GM21423 (cell line): ENCODE results near the gene FAM187B.
A peak's percentile ranks its signal among the peaks of the same experiment; 100 is the strongest.
"Not testable (repeated sequence)": the region's sequence is repeated elsewhere in the genome, so short reads cannot be mapped to it uniquely, and the experiment has no call there.

Source experiments
- ATAC-seq: cut with Tn5 transposase; IDR thresholded peaks from one replicate; pipeline ENCODE4 v1.9.1; 2021; ENCODE audit warnings: mild to moderate bottlenecking, moderate library complexity; ENCODE audit not compliant: unreplicated experiment

The FAM187B gene

DNA sequence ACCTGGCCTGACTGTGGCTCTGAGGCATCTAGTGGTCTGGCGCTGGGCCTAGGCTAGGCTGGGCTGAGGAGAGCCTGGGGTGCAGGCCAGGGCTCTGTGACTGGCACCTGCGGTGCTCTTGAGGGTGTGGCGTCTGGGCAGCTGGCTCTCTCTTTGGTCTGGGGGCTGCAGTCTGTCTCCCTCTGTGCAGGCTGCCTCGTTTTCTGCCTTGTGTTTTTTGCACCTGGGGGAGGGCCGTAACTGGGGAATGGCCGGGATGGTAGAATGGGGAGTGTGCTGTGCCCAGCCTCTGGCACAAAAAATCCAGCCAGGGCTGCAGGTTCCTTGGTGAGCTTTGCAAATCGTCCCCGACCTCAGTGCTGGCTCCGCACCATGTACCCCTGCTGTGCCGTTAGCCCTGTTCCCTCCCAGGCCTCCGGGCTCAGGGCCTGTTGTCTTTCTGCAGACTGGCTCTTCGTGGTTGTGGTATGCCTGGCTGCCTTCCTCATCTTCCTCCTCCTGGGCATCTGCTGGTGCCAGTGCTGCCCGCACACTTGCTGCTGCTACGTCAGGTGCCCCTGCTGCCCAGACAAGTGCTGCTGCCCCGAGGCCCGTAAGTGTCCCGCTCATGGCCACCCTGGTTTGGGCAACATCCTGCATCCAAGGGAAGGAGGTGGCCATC lies 33.7 kb upstream of the FAM187B start:
- ATAC-seq: no peak

DNA sequence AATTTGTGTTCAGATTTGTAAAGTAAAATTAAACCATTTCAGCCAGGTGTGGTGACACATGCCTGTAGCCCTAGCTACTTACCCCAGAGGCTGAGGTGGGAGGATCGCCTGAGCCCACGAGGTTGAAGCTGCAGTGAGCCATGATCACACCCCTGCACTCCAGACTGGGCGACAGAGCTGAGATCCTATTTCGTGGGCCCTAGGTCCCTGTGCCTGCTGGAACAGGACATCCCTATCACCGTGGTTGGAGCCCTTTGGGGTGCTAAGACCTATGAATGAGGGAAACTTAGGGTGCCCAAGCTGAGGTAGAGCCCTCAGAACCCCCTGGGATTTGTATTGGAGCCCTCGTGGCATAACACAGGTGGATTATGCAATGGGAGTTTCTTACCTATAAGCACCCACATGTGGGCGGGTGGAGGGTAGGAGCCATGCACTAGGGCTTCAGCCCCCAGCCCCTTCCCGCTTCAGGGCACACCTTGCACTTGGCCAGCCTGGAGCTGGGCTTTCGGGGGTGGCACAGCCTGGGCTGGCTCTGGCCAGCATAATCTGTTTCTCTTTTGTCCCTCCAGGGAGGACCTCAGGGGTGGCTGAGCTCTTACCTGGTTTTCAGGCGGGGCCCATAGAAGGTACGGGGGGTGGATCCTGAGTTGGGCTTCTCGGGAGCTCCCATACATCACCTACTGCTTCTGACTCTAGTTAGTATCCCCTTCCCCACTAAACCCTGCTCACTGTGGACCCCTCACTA lies 33.0 kb upstream of the FAM187B start:
- ATAC-seq: no peak

- ATAC-seq: no peak
Measured at GRCh38 chr19:35260694-35261304, 32.3 kb upstream of the FAM187B start.

DNA sequence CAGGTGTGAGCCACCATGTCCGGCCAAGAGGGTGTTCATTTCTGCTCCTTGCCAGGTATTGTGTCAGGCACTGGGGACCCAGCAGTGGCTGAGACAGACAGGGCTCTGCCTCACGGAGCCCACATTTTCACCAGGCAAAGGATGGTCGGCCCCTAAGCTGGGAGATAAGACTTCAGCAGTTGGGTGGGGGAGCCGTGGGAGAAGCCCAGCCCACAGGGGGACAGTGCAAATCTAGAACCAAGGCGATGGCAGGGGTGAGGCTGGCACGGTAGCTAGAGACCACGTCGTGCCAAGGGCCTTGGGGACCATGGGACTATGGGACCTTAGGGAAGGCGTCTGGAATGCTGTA lies 28.5 kb upstream of the FAM187B start:
- ATAC-seq: no peak

- ATAC-seq: no peak
Measured at GRCh38 chr19:35256566-35256965, 28.0 kb upstream of the FAM187B start.

- ATAC-seq: no peak
Measured at GRCh38 chr19:35254341-35255297, 26.1 kb upstream of the FAM187B start.

DNA sequence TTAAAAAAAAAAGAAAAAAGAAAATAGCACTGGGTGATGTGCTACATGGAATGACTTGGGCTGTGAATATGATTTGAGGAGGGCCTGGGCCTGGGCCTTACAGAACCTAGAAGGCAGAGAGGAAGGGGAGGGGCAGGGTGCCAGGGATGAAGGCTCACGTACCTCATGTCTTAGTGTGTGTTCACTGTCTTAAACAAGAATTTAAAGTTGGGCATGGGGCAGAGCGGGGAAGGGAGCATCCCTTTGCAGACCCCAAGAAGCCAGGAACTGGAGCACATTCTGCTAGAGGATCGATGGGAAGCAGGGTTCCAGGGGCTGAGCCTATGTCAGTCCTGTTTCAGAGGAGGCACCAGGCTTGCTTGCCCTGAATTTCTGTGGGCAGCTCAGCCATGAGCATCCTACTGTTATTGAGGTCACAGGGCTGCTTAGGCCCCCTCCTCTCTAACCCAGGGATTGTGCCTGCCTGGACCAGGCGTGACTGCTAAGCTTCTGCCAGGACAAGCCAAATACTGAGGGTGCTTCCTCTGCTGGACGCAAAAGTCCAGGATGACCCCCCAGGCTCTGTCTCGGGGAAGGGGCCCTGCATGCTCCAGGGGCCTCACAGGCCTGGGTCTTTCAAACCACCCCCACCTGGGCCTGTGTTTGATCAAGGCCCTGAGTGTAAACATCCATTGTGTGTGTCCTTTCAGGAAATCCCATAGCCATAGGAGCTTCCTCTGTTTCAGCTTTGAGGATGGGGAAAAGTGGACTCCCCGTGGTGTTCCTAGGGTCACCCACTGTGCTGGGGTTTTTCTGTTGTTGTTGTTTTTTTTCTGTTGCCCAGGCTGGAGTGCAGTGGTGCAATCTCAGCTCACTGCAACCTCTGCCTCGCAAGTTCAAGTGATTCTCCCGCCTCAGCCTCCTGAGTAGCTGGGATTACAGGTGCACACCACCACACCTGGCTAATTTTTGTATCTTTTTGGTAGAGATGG lies 25.1 kb upstream of the FAM187B start:
- no peak for ATAC-seq

DNA sequence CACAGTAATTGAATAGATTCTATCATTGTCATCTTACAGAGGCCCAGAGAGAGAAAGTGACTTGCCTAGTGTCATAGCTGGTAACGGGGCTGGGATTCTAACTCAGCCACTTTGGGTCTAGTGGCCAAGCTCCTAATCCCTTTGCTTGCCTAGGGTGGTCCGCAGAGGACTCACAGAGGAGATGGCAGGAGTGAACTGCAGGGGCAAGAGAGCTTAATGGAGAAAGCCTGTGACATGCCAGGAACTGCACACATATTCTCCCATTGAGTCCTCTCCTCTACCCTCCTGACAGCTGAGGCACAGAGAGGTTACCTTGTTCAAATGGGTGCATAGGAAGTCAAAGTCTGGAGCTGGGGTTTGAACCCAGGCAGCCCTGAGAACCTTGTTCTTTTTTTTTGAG lies 22.9 kb upstream of the FAM187B start:
- no peak for ATAC-seq

DNA sequence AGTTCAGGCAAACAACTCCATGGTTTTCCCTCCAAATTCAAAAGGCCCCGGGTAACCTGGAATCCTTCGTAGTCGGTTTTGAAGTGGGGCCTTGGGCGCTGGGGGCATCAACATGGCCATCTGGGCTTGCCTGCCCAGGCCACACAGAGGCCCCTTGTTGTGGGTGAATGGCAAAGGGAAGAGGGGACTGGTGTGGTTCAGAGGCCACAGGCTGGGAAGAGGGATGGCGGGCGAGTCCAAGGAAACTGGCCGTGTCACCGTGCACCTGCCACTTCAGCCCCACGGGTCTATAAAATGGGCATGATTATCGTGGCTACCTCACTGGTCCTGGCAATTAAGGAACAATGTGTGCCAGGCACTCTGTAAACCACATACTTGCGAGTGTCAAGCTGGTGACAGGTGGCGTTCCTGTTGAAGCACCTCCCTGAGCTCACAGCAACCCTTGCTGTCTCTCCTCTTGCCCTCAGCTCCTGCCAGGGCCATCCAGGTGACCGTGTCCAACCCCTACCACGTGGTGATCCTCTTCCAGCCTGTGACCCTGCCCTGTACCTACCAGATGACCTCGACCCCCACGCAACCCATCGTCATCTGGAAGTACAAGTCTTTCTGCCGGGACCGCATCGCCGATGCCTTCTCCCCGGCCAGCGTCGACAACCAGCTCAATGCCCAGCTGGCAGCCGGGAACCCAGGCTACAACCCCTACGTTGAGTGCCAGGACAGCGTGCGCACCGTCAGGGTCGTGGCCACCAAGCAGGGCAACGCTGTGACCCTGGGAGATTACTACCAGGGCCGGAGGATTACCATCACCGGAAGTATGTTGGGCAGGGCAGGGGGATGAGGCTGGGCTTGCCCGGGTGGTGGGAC lies 21.5 kb upstream of the FAM187B start:
- no peak for ATAC-seq

GRCh38 chr19:35249146-35249847 lies 20.8 kb upstream of the FAM187B start:
- peak; percentile 3 for ATAC-seq

DNA sequence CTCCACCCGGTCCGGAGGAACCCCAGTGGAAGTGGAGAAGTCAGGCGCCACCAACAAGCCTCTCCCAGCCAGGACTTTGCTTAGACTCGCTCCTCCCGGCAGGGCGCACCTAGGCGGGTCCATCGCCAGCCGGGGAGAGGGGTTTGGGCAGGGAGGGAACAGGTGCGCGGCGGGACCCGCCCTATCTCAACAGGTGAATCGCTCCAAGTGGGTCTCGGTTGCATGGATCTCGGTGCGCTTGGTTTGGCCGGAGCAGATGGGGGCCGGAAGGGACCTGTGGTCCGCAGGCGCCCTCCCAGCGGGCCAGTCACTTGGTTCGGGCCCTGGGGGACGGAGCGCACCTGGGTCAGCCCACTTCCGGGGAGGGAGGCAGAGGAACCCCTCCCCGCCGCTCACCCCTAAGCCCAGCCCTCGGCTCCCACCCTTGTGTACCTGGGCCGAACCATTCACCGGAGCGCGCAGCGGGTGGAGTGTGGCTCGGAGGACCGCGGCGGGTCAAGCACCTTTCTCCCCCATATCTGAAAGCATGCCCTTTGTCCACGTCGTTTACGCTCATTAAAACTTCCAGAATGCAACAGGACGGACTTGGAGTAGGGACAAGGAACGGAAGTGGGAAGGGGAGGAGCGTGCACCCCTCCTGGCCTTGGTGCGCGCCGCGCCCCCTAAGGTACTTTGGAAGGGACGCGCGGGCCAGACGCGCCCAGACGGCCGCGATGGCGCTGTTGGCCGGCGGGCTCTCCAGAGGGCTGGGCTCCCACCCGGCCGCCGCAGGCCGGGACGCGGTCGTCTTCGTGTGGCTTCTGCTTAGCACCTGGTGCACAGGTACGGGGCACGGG lies 20.0 kb upstream of the FAM187B start, which contains the start of gene LSR:
TSS of gene LSR (plus strand) at position 693 of the 836 bp plus-strand sequence. CDS start at position 714, 21 bp downstream.
- ATAC-seq: peak; percentile 81

GRCh38 chr19:35247526-35248309 lies 19.2 kb upstream of the FAM187B start:
- ATAC-seq: peak; percentile 34

DNA sequence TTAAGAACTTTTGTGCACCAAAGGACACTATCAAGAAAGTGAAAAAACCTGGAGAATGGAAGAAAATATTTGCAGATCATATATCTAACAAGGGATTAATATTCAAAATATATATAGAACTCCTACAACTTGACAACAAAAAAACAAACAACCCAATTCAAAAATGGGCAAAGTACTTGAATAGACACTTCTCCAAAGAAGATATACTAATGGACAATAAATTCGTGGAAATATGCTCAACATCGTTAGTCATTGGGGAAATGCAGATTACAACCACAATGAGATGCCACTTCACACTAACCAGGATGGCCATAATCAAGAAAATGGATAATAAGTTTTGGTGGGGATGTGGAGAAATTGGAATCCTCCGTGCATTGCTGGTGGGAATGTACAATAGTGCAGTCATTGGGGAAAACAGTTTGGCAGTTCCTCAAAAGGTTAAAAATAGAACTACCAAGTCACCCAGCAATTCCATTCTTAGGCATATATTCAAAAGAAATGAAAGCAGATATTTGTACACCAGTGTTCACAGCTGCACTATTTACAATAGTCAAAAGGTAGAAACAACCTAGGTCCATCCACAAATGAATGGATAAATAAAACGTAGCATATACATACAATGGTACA lies 18.0 kb upstream of the FAM187B start:
- no peak for ATAC-seq

GRCh38 chr19:35241417-35241816 lies 12.9 kb upstream of the FAM187B start:
- no peak for ATAC-seq

DNA sequence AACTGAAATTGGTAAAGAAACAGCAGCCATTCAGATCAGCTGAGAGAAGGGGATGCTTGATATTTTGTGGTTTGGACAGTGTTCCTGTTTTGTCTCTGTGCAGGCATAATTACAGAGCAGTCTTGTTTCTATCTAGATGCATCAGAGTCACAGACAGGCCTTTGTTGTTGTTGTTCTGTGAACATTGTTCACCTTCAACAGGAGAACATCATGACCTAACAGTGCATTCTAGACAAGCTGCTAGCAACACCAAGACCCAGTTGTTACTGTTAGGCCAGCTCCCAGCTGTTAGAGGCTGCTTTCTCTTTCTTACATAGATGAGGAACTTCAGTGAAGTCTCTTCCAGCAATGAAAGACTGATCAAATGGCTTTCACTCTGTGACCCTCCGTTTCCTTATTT lies 11.8 kb upstream of the FAM187B start:
- ATAC-seq: no peak

DNA sequence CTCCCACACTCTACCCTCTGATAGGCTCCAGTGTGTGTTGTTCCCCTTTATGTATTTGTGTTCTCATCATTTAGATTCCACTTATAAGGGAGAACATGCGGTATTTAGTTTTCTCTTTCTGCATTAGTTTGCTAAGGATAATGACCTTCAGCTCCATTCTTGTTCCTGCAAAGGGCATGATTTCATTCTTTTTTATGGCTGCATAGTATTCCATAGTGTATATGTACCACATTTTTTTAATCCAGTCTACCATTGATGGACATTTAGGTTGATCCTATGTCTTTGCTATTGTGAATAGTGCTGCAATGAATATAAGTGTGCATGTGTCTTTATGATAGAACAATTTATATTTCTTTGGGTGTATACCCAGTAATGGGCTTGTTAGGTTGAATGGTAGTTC lies 11.1 kb upstream of the FAM187B start:
- not testable (repeated sequence) for ATAC-seq
